Liver (tissue), 9 donors: ENCODE results near the gene ETV3. TPM values are rescaled to one million over a fixed set of nuclear protein-coding genes. Genes with fewer than 3 reads are reported as not detected.
"Not testable (repeated sequence)": the region's sequence is repeated elsewhere in the genome, so short reads cannot be mapped to it uniquely, and the experiment has no call there.

ENCODE experiments used
- DNase-seq: peaks from one replicate; pipeline ENCODE4 v3.0.0-alpha.2; 2017; ENCODE audit warnings: low spot score
- H3K27ac ChIP-seq, 2 donors: one replicate each; pipeline ENCODE4 v1.7.0; 2013; ENCODE audit warnings: inconsistent platforms in 2 of 2, low read length in 2 of 2, control low read depth in 1 of 2, low read depth in 1 of 2, mild to moderate bottlenecking in 1 of 2
- H3K27me3 ChIP-seq, 4 donors: one replicate each; pipeline versions ENCODE4 v1.6.1 to v1.7.0; 2013; ENCODE audit warnings: low read length in 3 of 4, inconsistent platforms in 1 of 4, mild to moderate bottlenecking in 1 of 4, moderate library complexity in 1 of 4; ENCODE audit not compliant: control insufficient read depth in 4 of 4, insufficient read depth in 4 of 4
- H3K36me3 ChIP-seq, 4 donors: one replicate each; pipeline versions ENCODE4 v1.6.1 to v1.7.0; 2013; ENCODE audit warnings: low read length in 3 of 4, mild to moderate bottlenecking in 3 of 4, low read depth in 1 of 4, moderate library complexity in 1 of 4; ENCODE audit not compliant: control insufficient read depth in 4 of 4, insufficient read depth in 3 of 4
- H3K4me1 ChIP-seq, 4 donors: one replicate each; pipeline versions ENCODE4 v1.6.1 to v1.7.0; 2013; ENCODE audit warnings: low read length in 3 of 4, mild to moderate bottlenecking in 3 of 4, moderate library complexity in 1 of 4; ENCODE audit not compliant: control insufficient read depth in 4 of 4, insufficient read depth in 4 of 4
- H3K4me3 ChIP-seq, 3 donors: one replicate each; pipeline versions ENCODE4 v1.6.1 to v1.7.0; 2013; ENCODE audit warnings: low read length in 3 of 3, control low read depth in 1 of 3, low read depth in 1 of 3, mild to moderate bottlenecking in 1 of 3
- H3K9ac ChIP-seq, 2 donors: one replicate each; pipeline ENCODE4 v1.7.0; 2013; ENCODE audit warnings: low read length in 2 of 2, mild to moderate bottlenecking in 2 of 2, moderate library complexity in 2 of 2, control low read depth in 1 of 2, low read depth in 1 of 2
- H3K9me3 ChIP-seq, 4 donors: one replicate each; pipeline versions ENCODE4 v1.6.1 to v1.7.0; 2013; ENCODE audit warnings: low read length in 3 of 4; ENCODE audit not compliant: control insufficient read depth in 4 of 4
- CTCF ChIP-seq: fragments of 150-350 bp; IDR thresholded peaks from 2 replicates; pipeline ENCODE4 v1.5.1; 2017; ENCODE audit warnings: improper control_type of control experiment, low read depth, low read length; ENCODE audit not compliant: missing input control
- GABPA ChIP-seq, 2 donors: IDR thresholded peaks in 1 of 2; conservative IDR thresholded peaks in 1 of 2; 2 replicates each; pipeline ENCODE4 v1.6.1; 2016; ENCODE audit warnings: antibody characterized with exemption in 2 of 2, mild to moderate bottlenecking in 1 of 2, moderate library complexity in 1 of 2
- HNF4G ChIP-seq: IDR thresholded peaks from 2 replicates; pipeline ENCODE4 v1.6.1; 2016; ENCODE audit warnings: antibody characterized with exemption
- MAX ChIP-seq: IDR thresholded peaks from 2 replicates; pipeline ENCODE4 v1.6.1; 2016; ENCODE audit warnings: antibody characterized with exemption
- NR2F2 ChIP-seq: IDR thresholded peaks from 2 replicates; pipeline ENCODE4 v1.6.1; 2016; ENCODE audit warnings: antibody characterized with exemption
- RAD21 ChIP-seq, 2 donors: IDR thresholded peaks; 2 replicates each; pipeline ENCODE4 v1.6.1; 2016; ENCODE audit warnings: antibody characterized with exemption in 2 of 2, mild to moderate bottlenecking in 2 of 2
- RXRA ChIP-seq, 2 donors: IDR thresholded peaks; 2 replicates each; pipeline ENCODE4 v1.6.1; 2017 to 2018; ENCODE audit warnings: antibody characterized with exemption in 2 of 2, mild to moderate bottlenecking in 1 of 2
- SP1 ChIP-seq: IDR thresholded peaks from 2 replicates; pipeline ENCODE4 v1.6.1; 2018; ENCODE audit warnings: antibody characterized with exemption, mild to moderate bottlenecking
- TAF1 ChIP-seq: conservative IDR thresholded peaks from 2 replicates; pipeline ENCODE4 v1.6.1; 2016; ENCODE audit warnings: antibody characterized with exemption, mild to moderate bottlenecking
- YY1 ChIP-seq: IDR thresholded peaks from 2 replicates; pipeline ENCODE4 v1.6.1; 2016; ENCODE audit warnings: antibody characterized with exemption, mild to moderate bottlenecking
- WGBS: extraction: QIAGEN DNeasy Blood & Tissue Kit; methylation state at CpG from one replicate; pipeline ENCODE4 v1.1.7; 2013; 5-methylcytosine and 5-hydroxymethylcytosine counted together
- polyA plus RNA-seq, 2 donors: library from polyadenylated mRNA; stranded (reverse) in 1 of 2; unstranded in 1 of 2; fragments of 200-250 nt in 1 of 2; fragments of >200 nt in 1 of 2; fragmentation: Nextera tagmentation in 1 of 2; extraction: Ambion mirVana in 1 of 2; gene quantifications; one replicate each; pipeline versions ENCODE4 v1.2.1 to v1.2.3, GENCODE V29; 2013 to 2015
- total RNA-seq, 2 donors: library from RNA; depleted of rRNA; stranded (reverse); fragments of >200 nt; gene quantifications; one replicate each; pipeline ENCODE4 v1.2.3, GENCODE V29; 2014
- TF ChIP-seq, protein P1 (sequence below): IDR thresholded peaks from 2 replicates; pipeline ENCODE4 v1.6.1; 2016; ENCODE audit warnings: antibody characterized with exemption
- TF ChIP-seq, protein P2 (sequence below): IDR thresholded peaks from 2 replicates; pipeline ENCODE4 v1.6.1; 2016; ENCODE audit warnings: antibody characterized with exemption
- TF ChIP-seq, protein P3 (sequence below): IDR thresholded peaks from 2 replicates; pipeline ENCODE4 v1.6.1; 2016; ENCODE audit warnings: antibody characterized with exemption, mild to moderate bottlenecking
- donor health status: healthy.
- donor health status: healthy.
- donor health status: healthy.
- donor health status: healthy.
- donor health status: healthy.

ETV3 gene
- total and polyA plus RNA-seq, 4 donors, result 2.0 to 10.8 (median 5.3) TPM

- H3K27me3 ChIP-seq, result no peaks in the 10 kb centered on the region
- H3K27ac ChIP-seq, result no peak overlapping the region
- H3K9ac ChIP-seq, result no peak overlapping the region
- no peaks in the 10 kb centered on the region for H3K9me3 ChIP-seq
- 98% methylated on average over 1 of the region's 1 CpG for WGBS
- no peak overlapping the region for H3K4me3 ChIP-seq
- H3K36me3 ChIP-seq, result no peaks in the 10 kb centered on the region
- DNase-seq, result no peak
- no peaks in the 10 kb centered on the region for H3K4me1 ChIP-seq
- TF ChIP-seq HNF4G (no peak), NR2F2 (no peak), RAD21 (IDR thresholded peaks at IDR 0.05) (no peak), GABPA (IDR thresholded peaks at IDR 0.05 in 1 of 2, conservative IDR thresholded peaks at IDR 0.05 in 1 of 2) (no peak)
- TF ChIP-seq, protein P1, sequence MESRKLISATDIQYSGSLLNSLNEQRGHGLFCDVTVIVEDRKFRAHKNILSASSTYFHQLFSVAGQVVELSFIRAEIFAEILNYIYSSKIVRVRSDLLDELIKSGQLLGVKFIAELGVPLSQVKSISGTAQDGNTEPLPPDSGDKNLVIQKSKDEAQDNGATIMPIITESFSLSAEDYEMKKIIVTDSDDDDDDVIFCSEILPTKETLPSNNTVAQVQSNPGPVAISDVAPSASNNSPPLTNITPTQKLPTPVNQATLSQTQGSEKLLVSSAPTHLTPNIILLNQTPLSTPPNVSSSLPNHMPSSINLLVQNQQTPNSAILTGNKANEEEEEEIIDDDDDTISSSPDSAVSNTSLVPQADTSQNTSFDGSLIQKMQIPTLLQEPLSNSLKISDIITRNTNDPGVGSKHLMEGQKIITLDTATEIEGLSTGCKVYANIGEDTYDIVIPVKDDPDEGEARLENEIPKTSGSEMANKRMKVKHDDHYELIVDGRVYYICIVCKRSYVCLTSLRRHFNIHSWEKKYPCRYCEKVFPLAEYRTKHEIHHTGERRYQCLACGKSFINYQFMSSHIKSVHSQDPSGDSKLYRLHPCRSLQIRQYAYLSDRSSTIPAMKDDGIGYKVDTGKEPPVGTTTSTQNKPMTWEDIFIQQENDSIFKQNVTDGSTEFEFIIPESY, result no peak
- TF ChIP-seq, protein P2, sequence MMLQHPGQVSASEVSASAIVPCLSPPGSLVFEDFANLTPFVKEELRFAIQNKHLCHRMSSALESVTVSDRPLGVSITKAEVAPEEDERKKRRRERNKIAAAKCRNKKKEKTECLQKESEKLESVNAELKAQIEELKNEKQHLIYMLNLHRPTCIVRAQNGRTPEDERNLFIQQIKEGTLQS, result no peak
These were observed 37.8 kb upstream of the ETV3 start for GRCh38 chr1:157176016-157176415.

DNA sequence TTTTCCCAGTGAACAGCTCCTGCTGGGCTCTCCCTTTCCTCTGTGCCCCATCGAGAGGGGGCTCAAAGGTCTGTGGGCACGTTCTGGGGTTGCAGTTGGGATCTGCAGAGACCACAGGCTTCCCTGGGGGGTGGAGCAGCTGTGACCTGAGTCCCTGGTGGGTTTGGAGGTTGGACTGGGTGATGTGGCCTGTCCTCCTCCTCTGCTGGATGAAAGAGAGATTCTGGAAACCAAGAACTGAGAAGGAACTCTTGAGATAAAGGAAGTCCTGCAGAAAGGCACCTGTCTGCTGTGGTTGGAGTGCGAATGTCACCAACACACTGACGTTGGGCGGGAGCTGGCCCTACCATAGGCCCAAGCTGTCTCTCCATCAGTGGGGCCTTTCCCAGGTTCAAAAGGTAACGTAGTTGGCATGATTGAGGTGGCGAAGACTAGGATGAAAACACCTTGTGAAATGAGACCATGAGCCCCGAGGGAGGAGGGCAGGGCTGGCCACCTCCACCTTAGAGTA, 35.8 kb upstream of the ETV3 start:
- no peaks in the 10 kb centered on the region for H3K9me3 ChIP-seq
- TF ChIP-seq RAD21 (IDR thresholded peaks at IDR 0.05) (no peak), SP1 (no peak), HNF4G (no peak), CTCF (no peak), TAF1 (no peak), YY1 (no peak), MAX (no peak), RXRA (IDR thresholded peaks at IDR 0.05) (no peak), NR2F2 (no peak)
- TF ChIP-seq, protein P2, result no peak
- TF ChIP-seq, protein P3, sequence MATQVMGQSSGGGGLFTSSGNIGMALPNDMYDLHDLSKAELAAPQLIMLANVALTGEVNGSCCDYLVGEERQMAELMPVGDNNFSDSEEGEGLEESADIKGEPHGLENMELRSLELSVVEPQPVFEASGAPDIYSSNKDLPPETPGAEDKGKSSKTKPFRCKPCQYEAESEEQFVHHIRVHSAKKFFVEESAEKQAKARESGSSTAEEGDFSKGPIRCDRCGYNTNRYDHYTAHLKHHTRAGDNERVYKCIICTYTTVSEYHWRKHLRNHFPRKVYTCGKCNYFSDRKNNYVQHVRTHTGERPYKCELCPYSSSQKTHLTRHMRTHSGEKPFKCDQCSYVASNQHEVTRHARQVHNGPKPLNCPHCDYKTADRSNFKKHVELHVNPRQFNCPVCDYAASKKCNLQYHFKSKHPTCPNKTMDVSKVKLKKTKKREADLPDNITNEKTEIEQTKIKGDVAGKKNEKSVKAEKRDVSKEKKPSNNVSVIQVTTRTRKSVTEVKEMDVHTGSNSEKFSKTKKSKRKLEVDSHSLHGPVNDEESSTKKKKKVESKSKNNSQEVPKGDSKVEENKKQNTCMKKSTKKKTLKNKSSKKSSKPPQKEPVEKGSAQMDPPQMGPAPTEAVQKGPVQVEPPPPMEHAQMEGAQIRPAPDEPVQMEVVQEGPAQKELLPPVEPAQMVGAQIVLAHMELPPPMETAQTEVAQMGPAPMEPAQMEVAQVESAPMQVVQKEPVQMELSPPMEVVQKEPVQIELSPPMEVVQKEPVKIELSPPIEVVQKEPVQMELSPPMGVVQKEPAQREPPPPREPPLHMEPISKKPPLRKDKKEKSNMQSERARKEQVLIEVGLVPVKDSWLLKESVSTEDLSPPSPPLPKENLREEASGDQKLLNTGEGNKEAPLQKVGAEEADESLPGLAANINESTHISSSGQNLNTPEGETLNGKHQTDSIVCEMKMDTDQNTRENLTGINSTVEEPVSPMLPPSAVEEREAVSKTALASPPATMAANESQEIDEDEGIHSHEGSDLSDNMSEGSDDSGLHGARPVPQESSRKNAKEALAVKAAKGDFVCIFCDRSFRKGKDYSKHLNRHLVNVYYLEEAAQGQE, result no peak
- TF ChIP-seq, protein P1, result no peak
- H3K36me3 ChIP-seq, result no peaks in the 10 kb centered on the region
- DNase-seq, result no peak
- H3K27me3 ChIP-seq, result no peaks in the 10 kb centered on the region
- H3K27ac ChIP-seq, result no peak overlapping the region
- WGBS, result 83% methylated on average over 8 of the region's 8 CpGs
- H3K9ac ChIP-seq, result no peak overlapping the region
- H3K4me3 ChIP-seq, result no peak overlapping the region
- no peaks in the 10 kb centered on the region for H3K4me1 ChIP-seq

DNA sequence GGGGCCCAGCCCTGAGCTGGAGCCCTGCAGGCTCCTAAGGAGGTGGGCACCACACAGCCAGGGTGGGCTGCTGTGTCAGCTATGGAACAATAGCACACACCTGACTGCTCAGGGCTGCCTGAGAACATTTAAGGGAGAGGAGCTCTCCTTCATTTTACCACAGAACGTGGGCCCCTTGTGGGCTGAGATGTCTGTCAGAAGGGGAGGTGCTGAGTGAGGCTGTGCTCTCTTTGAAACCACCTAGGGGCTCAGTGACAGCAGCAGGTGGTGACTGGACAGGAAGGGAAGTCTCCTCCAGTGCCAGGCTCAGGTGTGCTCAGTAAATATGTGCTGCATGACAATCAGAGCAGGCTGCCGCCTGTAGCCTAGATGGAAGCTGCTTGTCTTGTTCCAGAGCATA, 35.0 kb upstream of the ETV3 start:
- H3K4me1 ChIP-seq, H3K9ac ChIP-seq, DNase-seq, H3K27me3 ChIP-seq, H3K27ac ChIP-seq, H3K4me3 ChIP-seq, H3K9me3 ChIP-seq, H3K36me3 ChIP-seq: not testable (repeated sequence)
- 76% methylated on average over 2 of the region's 2 CpGs for WGBS

GRCh38 chr1:157172591-157172990, 34.4 kb upstream of the ETV3 start:
- H3K27ac ChIP-seq, H3K9me3 ChIP-seq, H3K4me3 ChIP-seq, H3K9ac ChIP-seq, H3K36me3 ChIP-seq, DNase-seq, H3K4me1 ChIP-seq, H3K27me3 ChIP-seq: not testable (repeated sequence)
- WGBS, result 79% methylated on average over 2 of the region's 2 CpGs
